Measurements from ENCODE around the gene MICU1.
"Not testable (repeated sequence)": the region's sequence is repeated elsewhere in the genome, so short reads cannot be mapped to it uniquely, and the experiment has no call there.

MICU1 gene

DNA sequence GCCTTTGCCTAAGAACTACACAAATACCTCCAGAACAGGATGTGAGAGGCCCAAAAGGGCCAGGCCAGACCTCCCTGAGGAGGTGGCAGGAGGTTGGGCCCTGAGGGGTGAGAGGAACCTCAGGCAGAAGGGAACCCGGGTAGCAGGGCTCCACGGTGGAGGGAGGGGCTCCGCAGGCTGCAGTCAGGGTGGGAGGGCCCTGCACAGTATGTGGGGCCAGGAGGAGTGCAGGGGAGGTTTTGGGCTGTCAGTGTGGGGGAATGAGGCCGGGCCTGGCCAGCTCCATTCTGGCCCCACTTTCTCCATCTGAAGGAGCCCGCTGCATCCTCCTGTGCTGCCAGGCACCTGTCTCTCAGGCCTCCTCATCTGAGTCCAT lies 297.1 kb downstream of the MICU1 start:
- TF ChIP-seq CTCF (IDR thresholded peaks at IDR 0.05; ENCODE audit: insufficient read depth, low read length, poor library complexity, severe bottlenecking) (no peak), EZH2phosphoT487 (conservative IDR thresholded peaks at IDR 0.05; ENCODE audit: low read length) (no peak)
- Histone ChIP-seq H3K79me2 (ENCODE audit: insufficient read depth, low read length) (no peaks in the 10 kb centered on the region), H3K27ac (ENCODE audit: low read depth, low read length) (peak overlapping the region; percentile 66), H3K36me3 (ENCODE audit: low read length) (no peaks in the 10 kb centered on the region), H4K20me1 (ENCODE audit: low read depth, low read length) (no peaks in the 10 kb centered on the region), H3K9me2 (replicated peaks; ENCODE audit: insufficient read depth, low read length) (no peaks in the 10 kb centered on the region), H3K27me3 (ENCODE audit: low read length) (no peaks in the 10 kb centered on the region), H3F3A (ENCODE audit: insufficient read depth) (peaks cover 24% of the 10 kb centered on the region), H3K9ac (ENCODE audit: low read length) (peak overlapping the region; percentile 26), H3K4me2 (ENCODE audit: low read depth, low read length, poor library complexity, severe bottlenecking) (peak overlapping the region; percentile 39), H3K4me3 (ENCODE audit: insufficient read depth, low read length, poor library complexity, severe bottlenecking) (no peak overlapping the region), H2AFZ (ENCODE audit: low read depth, low read length, severe bottlenecking) (no peak overlapping the region), H3K9me3 (ENCODE audit: insufficient read depth, low read length) (no peaks in the 10 kb centered on the region)

GRCh38 chr10:72328045-72328828 lies 297.6 kb downstream of the MICU1 start:
- H2AFZ ChIP-seq (ENCODE audit: low read depth, low read length, severe bottlenecking) = no peak overlapping the region

DNA sequence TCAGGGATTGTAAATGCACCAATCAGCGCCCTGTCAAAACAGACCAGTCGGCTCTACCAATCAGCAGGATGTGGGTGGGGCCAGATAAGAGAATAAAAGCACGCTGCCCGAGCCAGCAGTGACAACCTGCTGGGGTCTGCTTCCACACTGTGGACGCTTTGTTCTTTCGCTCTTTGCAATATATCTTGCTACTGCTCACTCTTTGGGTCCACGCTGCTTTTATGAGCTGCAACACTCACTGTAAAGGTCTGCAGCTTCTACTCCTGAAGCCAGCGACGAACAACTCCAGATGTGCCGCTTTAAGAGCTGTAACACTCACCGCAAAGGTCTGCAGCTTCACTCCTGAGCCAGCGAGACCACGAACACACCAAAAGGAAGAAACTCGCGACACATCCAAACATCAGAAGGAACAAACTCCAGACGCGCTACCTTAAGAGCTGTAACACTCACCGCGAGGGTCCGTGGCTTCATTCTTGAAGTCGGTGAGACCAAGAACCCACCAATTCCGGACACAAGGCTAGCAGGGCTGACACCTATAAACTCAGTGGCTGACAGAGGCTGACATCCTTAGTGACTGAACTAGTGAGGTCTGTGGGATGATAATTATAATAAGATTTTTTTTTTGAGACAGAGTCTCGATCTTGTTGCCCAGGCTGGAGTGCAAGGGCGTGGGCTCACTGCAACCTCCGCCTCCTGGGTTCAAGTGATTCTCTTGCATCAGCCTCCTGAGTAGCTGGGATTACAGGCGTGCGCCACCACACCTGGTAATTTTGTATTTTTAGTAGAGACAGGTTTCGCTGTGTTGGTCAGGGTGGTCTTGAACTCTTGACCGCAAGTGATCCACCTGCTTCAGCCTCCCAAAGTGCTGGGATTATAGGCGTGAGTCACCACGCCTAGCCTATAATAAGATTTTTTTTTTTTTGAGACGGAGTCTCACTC lies 298.9 kb downstream of the MICU1 start:
- H3K9me2 ChIP-seq (replicated peaks; ENCODE audit: insufficient read depth, low read length); H2AFZ ChIP-seq (ENCODE audit: low read depth, low read length, severe bottlenecking); H3K4me3 ChIP-seq (ENCODE audit: insufficient read depth, low read length, poor library complexity, severe bottlenecking); H3K36me3 ChIP-seq (ENCODE audit: low read length); H3K27ac ChIP-seq (ENCODE audit: low read depth, low read length); H3K9ac ChIP-seq (ENCODE audit: low read length); H3K79me2 ChIP-seq (ENCODE audit: insufficient read depth, low read length); H3K9me3 ChIP-seq (ENCODE audit: insufficient read depth, low read length); H4K20me1 ChIP-seq (ENCODE audit: low read depth, low read length); H3K4me2 ChIP-seq (ENCODE audit: low read depth, low read length, poor library complexity, severe bottlenecking); H3K27me3 ChIP-seq (ENCODE audit: low read length): not testable (repeated sequence)
- H3F3A ChIP-seq (ENCODE audit: insufficient read depth) = peaks cover 14% of the 10 kb centered on the region

More at GRCh38 chr10:72328045-72328828, 297.6 kb downstream of the MICU1 start:
- no peaks in the 10 kb centered on the region for H3K9me3 ChIP-seq (ENCODE audit: insufficient read depth, low read length)
- no peak overlapping the region for H3K4me3 ChIP-seq (ENCODE audit: insufficient read depth, low read length, poor library complexity, severe bottlenecking)
- no peaks in the 10 kb centered on the region for H3K9me2 ChIP-seq (replicated peaks; ENCODE audit: insufficient read depth, low read length)
- no peaks in the 10 kb centered on the region for H3K79me2 ChIP-seq (ENCODE audit: insufficient read depth, low read length)
- TF ChIP-seq CTCF (IDR thresholded peaks at IDR 0.05; ENCODE audit: insufficient read depth, low read length, poor library complexity, severe bottlenecking) (peak; percentile 4), EZH2phosphoT487 (conservative IDR thresholded peaks at IDR 0.05; ENCODE audit: low read length) (no peak)
- peak overlapping the region; percentile 26; the same call in 1 of the 2 replicates for H3K9ac ChIP-seq (ENCODE audit: low read length)
- no peaks in the 10 kb centered on the region for H4K20me1 ChIP-seq (ENCODE audit: low read depth, low read length)
- peak overlapping the region; percentile 1 for H3K4me2 ChIP-seq (ENCODE audit: low read depth, low read length, poor library complexity, severe bottlenecking)
- peaks cover 18% of the 10 kb centered on the region for H3F3A ChIP-seq (ENCODE audit: insufficient read depth)
- H3K36me3 ChIP-seq (ENCODE audit: low read length) = no peaks in the 10 kb centered on the region
- H3K27me3 ChIP-seq (ENCODE audit: low read length) = no peaks in the 10 kb centered on the region
- peak overlapping the region; percentile 66 for H3K27ac ChIP-seq (ENCODE audit: low read depth, low read length)

- H3K27ac ChIP-seq (ENCODE audit: low read depth, low read length); H3K36me3 ChIP-seq (ENCODE audit: low read length); H4K20me1 ChIP-seq (ENCODE audit: low read depth, low read length); H3K27me3 ChIP-seq (ENCODE audit: low read length); H3K4me2 ChIP-seq (ENCODE audit: low read depth, low read length, poor library complexity, severe bottlenecking); H3K79me2 ChIP-seq (ENCODE audit: insufficient read depth, low read length); H3K9me2 ChIP-seq (replicated peaks; ENCODE audit: insufficient read depth, low read length); H2AFZ ChIP-seq (ENCODE audit: low read depth, low read length, severe bottlenecking); H3K4me3 ChIP-seq (ENCODE audit: insufficient read depth, low read length, poor library complexity, severe bottlenecking); H3K9me3 ChIP-seq (ENCODE audit: insufficient read depth, low read length); H3K9ac ChIP-seq (ENCODE audit: low read length): not testable (repeated sequence)
- H3F3A ChIP-seq (ENCODE audit: insufficient read depth) = peaks cover 26% of the 10 kb centered on the region
Observed at GRCh38 chr10:72325243-72326175, 300.4 kb downstream of the MICU1 start.

Data from SU-DHL-6 (cell line).